HepG2 (cell line): ENCODE results near the gene CACTIN. TPM values are rescaled to one million over a fixed set of nuclear protein-coding genes. Genes with fewer than 3 reads are reported as not detected.

ENCODE experiments used
- ATAC-seq: fragments of 200-7000 bp; cut with Tn5 transposase; 3 replicates; pipeline ENCODE4 v1.9.1; 2020; ENCODE audit warnings: mild to moderate bottlenecking, moderate library complexity
- BruUV-seq: library from RNA; stranded (reverse); fragments of 400-500 nt; replicated peaks from 2 replicates; lab custom pipeline; 2021; lab: Mats Ljungman, UMichigan
- CTCF ChIA-PET: fragments of 300-600 bp; formaldehyde crosslinking; extraction: SDS; loops from one replicate; lab custom pipeline; 2021; ENCODE audit warnings: low total read pairs, inconsistent platforms, low intra/inter-chr PET ratio; lab: Yijun Ruan, JAX
- POLR2A ChIA-PET: fragments of 350-600 bp; sonication (Branson Sonifier 250); formaldehyde crosslinking; loops from one replicate; lab custom pipeline; 2020; ENCODE audit warnings: antibody characterized with exemption, inconsistent platforms; lab: Yijun Ruan, JAX
- DNase-seq: peaks from one replicate; pipeline ENCODE4 v3.0.0-alpha.2; 2015; ENCODE audit warnings: low spot score
- FAIRE-seq: peaks from 3 replicates; lab custom pipeline; 2011; peaks lifted over from hg19 to GRCh38; lab: Jason Lieb, UNC
- H2AFZ ChIP-seq: one replicate; pipeline ENCODE4 v1.6.1; 2011; ENCODE audit warnings: low read length, inconsistent platforms
- H3K27ac ChIP-seq: fragments of 300-600 bp; 3 replicates; pipeline ENCODE4 v1.8.0; 2011; ENCODE audit warnings: mixed run types, mild to moderate bottlenecking, mixed read lengths, low read length, inconsistent platforms; ENCODE audit not compliant: insufficient read depth; ENCODE audit errors: extremely low read length
- H3K27me3 ChIP-seq, 2 experiments: fragments of 200-600 bp in 1 of 2; 2 replicates in 1 of 2; 3 replicates in 1 of 2; pipeline versions ENCODE4 v1.6.0 to v1.8.0; 2011; ENCODE audit warnings: low read length in 2 of 2, mild to moderate bottlenecking in 2 of 2, moderate library complexity in 2 of 2, inconsistent platforms in 1 of 2; ENCODE audit not compliant: insufficient read depth in 2 of 2, control insufficient read depth in 1 of 2
- H3K36me3 ChIP-seq, 2 experiments: fragments of 200-600 bp in 1 of 2; replicated peaks in 1 of 2; 2 replicates in 1 of 2; 3 replicates in 1 of 2; pipeline versions ENCODE4 v1.5.1 to v1.8.0; 2011; ENCODE audit warnings: low read length in 2 of 2, inconsistent platforms in 1 of 2; ENCODE audit not compliant: insufficient read depth in 2 of 2, control insufficient read depth in 1 of 2
- H3K4me1 ChIP-seq: 2 replicates; pipeline ENCODE4 v1.5.1; 2012; ENCODE audit warnings: low read length, inconsistent platforms; ENCODE audit not compliant: insufficient read depth
- H3K4me2 ChIP-seq: 2 replicates; pipeline ENCODE4 v1.6.0; 2011; ENCODE audit warnings: low read depth, low read length, inconsistent platforms
- H3K4me3 ChIP-seq, 3 experiments: fragments of 200-600 bp in 1 of 3; sonication (generic), shearing (Covaris generic) in 1 of 3; replicated peaks in 1 of 3; 2 replicates each; pipeline ENCODE4 v1.5.1; 2011 to 2016; ENCODE audit warnings: low read length in 3 of 3, inconsistent platforms in 2 of 3, low read depth in 2 of 3, mild to moderate bottlenecking in 2 of 3, control low read depth in 1 of 3, mixed read lengths in 1 of 3; ENCODE audit not compliant: insufficient read depth in 1 of 3
- H3K79me2 ChIP-seq: one replicate; pipeline ENCODE4 v1.6.1; 2011; ENCODE audit warnings: low read length, inconsistent platforms; ENCODE audit not compliant: insufficient read depth
- H3K9ac ChIP-seq: 2 replicates; pipeline ENCODE4 v1.6.0; 2011; ENCODE audit warnings: mild to moderate bottlenecking, low read depth, low read length, inconsistent platforms; ENCODE audit not compliant: insufficient read depth
- H3K9me3 ChIP-seq: 2 replicates; pipeline ENCODE4 v1.5.1; 2012; ENCODE audit warnings: mild to moderate bottlenecking, low read length
- H4K20me1 ChIP-seq: 2 replicates; pipeline ENCODE4 v1.6.0; 2011; ENCODE audit warnings: inconsistent platforms, mild to moderate bottlenecking, low read length, moderate library complexity; ENCODE audit not compliant: insufficient read depth
- KLF16 ChIP-seq, 2 experiments: sonication (generic) in 1 of 2; formaldehyde crosslinking in 1 of 2; IDR thresholded peaks; 2 replicates each; pipeline versions ENCODE4 v1.6.1 to v1.8.0; 2016 to 2023; ENCODE audit warnings: missing genetic modification reagents in 2 of 2, missing compliant biosample characterization in 1 of 2
- MED1 ChIP-seq: sonication (generic); formaldehyde crosslinking; IDR thresholded peaks from 2 replicates; pipeline ENCODE4 v1.4.0; 2020; ENCODE audit warnings: missing genetic modification reagents
- SMYD3 ChIP-seq: sonication (generic); formaldehyde crosslinking; IDR thresholded peaks from 2 replicates; pipeline ENCODE4 v1.8.1; 2023; ENCODE audit warnings: mild to moderate bottlenecking, missing genetic modification reagents
- TERF1 ChIP-seq: sonication (generic); formaldehyde crosslinking; IDR thresholded peaks from 2 replicates; pipeline ENCODE4 v1.8.0; 2022; ENCODE audit warnings: mild to moderate bottlenecking, missing genetic modification reagents, moderate library complexity
- TOE1 ChIP-seq: sonication (generic); formaldehyde crosslinking; IDR thresholded peaks from 2 replicates; pipeline ENCODE4 v1.4.0; 2020; ENCODE audit warnings: mild to moderate bottlenecking, missing genetic modification reagents
- ZFP91 ChIP-seq: sonication (generic); formaldehyde crosslinking; IDR thresholded peaks from 2 replicates; pipeline ENCODE4 v1.9.0; 2022; ENCODE audit warnings: missing genetic modification reagents, mild to moderate bottlenecking, borderline replicate concordance
- WGBS: methylation state at CpG from one replicate; pipeline ENCODE4 v1.1.6; 2017; ENCODE audit warnings: low lambda C conversion rate; 5-methylcytosine and 5-hydroxymethylcytosine counted together
- in situ Hi-C: cut with HindIII; loops from 2 replicates; pipeline ENCODE4 v1.10.0; 2017; ENCODE audit warnings: low pct_unique_long_range_greater_than_20kb; ENCODE audit not compliant: extremely low pct_ligation_motif_present
- intact Hi-C: fragments of 100-400 bp; cut with micrococcal nuclease; formaldehyde crosslinking; loops from one replicate; pipeline ENCODE4 v1.10.0; 2022; ENCODE audit not compliant: unreplicated experiment
- polyA plus RNA-seq, 8 experiments: library from polyadenylated mRNA; depleted of rRNA in 3 of 8; stranded (reverse) in 7 of 8; unstranded in 1 of 8; fragments of >200 nt; fragmentation: Illumina TruSeq in 4 of 8; extraction: Trizol in 4 of 8; gene quantifications; 2 replicates each; pipeline versions ENCODE4 v1.2.1 to v1.2.3, GENCODE V29; 2011 to 2016; ENCODE audit warnings: low read depth in 4 of 8, missing spikeins in 1 of 8, mixed read lengths in 1 of 8; ENCODE audit not compliant: insufficient read depth in 1 of 8
- total RNA-seq, 5 experiments: library from RNA; depleted of rRNA; stranded (reverse); fragments of >200 nt; fragmentation: Illumina TruSeq; extraction: Trizol; gene quantifications; 2 replicates each; pipeline ENCODE4 v1.2.3, GENCODE V29; 2016; ENCODE audit warnings: low read depth in 1 of 5

CACTIN gene
- total and polyA plus RNA-seq, 2 of the 13 experiments (the other 11 are each of a cell fraction or from before 2014, with no cell fraction given) = 10.0 to 16.6 TPM

DNA sequence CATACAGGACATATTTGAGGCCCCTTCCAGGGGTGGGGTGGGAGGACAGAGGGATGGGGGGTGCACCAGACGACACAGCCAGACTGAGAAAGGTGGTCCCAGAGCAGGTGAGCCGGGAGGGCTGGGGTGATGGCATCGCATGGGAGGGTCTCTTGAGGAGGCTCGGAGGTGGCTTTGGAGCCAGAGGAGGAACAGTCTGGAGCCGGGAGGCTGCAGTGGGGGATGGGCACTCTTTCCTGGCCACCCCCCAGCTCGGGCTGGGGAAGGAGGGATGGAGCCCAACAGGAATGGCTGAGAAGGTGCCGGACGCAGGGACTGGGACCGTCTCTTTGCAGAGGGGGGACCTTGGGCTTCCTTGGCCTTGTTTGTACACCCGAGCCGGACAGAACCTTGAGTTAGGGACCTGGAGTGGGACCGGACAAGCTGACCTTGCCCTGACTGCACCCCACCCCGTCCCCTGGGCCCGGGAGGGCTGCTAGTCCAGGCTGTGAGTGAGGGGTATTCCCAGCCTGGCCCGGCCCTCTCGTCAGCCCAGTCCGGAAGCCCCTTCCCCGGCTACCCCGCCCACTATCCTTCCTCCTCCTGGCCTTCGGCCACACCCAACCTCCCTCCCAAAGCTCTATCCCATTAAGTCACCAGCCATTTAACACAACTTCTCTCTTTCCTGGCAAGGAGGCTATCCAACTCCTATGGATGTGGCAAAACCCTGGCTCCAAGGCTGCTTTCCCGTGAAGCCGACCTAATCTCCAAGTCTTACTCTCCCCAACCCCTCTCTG lies 19.1 kb downstream of the CACTIN start:
- no peak for ATAC-seq
- Histone ChIP-seq H3K9ac (peak overlapping the region; percentile 29; the same call in 1 of the 2 replicates), H3K36me3 (peaks cover 3 to 13% of the 10 kb centered on the region in 2 experiments; a peak in 2 of 5 replicates), H3K27ac (no peak overlapping the region), H3K9me3 (no peaks in the 10 kb centered on the region), H3K79me2 (no peaks in the 10 kb centered on the region), H2AFZ (no peak overlapping the region)
- CTCF ChIA-PET = no interaction called here
- FAIRE-seq = no peak
- DNase-seq = no peak
- TF ChIP-seq ZFP91 (peak; percentile 26; the same call in 1 of the 2 replicates), SMYD3 (CRISPR knock-in tag) (no peak), TOE1 (CRISPR knock-in tag) (no peak), TERF1 (no peak), KLF16 (CRISPR knock-in tag; IDR thresholded peaks at IDR 0.05) (no peak), MED1 (CRISPR knock-in tag) (no peak)
- TF ChIP-seq, all 625 proteins: peak for 1
- no peaks in the 10 kb centered on the region for H4K20me1 ChIP-seq
- H3K27me3 ChIP-seq = peaks cover 0 to 29% of the 10 kb centered on the region in 2 experiments; a peak in 2 of 5 replicates
- 17% methylated on average over 13 of the region's 22 CpGs for WGBS
- no TSS peak for BruUV-seq
- in situ Hi-C loops (no loop called here), intact Hi-C loops (no loop called here)
- POLR2A ChIA-PET = interaction anchor here (0.9 kb wide), 1 partner anchor 20 kb away, joined by 3 read pairs; no protein-coding TSS in a partner anchor
- H3K4me2 ChIP-seq = peak overlapping the region; percentile 77
- peak overlapping the region; percentile 37 to 59 (median 49); a peak in 5 of 6 replicates for H3K4me3 ChIP-seq
- peaks cover 48% of the 10 kb centered on the region for H3K4me1 ChIP-seq
